GM21381 (cell line): Measurements from ENCODE around the gene CDHR2.

Source experiments
- ATAC-seq: cut with Tn5 transposase; IDR thresholded peaks from one replicate; pipeline ENCODE4 v1.9.1; 2021; ENCODE audit warnings: mild to moderate bottlenecking, moderate library complexity; ENCODE audit not compliant: unreplicated experiment

CDHR2 gene, protein sequence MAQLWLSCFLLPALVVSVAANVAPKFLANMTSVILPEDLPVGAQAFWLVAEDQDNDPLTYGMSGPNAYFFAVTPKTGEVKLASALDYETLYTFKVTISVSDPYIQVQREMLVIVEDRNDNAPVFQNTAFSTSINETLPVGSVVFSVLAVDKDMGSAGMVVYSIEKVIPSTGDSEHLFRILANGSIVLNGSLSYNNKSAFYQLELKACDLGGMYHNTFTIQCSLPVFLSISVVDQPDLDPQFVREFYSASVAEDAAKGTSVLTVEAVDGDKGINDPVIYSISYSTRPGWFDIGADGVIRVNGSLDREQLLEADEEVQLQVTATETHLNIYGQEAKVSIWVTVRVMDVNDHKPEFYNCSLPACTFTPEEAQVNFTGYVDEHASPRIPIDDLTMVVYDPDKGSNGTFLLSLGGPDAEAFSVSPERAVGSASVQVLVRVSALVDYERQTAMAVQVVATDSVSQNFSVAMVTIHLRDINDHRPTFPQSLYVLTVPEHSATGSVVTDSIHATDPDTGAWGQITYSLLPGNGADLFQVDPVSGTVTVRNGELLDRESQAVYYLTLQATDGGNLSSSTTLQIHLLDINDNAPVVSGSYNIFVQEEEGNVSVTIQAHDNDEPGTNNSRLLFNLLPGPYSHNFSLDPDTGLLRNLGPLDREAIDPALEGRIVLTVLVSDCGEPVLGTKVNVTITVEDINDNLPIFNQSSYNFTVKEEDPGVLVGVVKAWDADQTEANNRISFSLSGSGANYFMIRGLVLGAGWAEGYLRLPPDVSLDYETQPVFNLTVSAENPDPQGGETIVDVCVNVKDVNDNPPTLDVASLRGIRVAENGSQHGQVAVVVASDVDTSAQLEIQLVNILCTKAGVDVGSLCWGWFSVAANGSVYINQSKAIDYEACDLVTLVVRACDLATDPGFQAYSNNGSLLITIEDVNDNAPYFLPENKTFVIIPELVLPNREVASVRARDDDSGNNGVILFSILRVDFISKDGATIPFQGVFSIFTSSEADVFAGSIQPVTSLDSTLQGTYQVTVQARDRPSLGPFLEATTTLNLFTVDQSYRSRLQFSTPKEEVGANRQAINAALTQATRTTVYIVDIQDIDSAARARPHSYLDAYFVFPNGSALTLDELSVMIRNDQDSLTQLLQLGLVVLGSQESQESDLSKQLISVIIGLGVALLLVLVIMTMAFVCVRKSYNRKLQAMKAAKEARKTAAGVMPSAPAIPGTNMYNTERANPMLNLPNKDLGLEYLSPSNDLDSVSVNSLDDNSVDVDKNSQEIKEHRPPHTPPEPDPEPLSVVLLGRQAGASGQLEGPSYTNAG (N-terminal part only)

GRCh38 chr5:176548967-176549444, at the start of gene CDHR2:
CDHR2 (plus strand) TSS chr5:176549342; CDS start chr5:176565353, 16,011 bp downstream.
- ATAC-seq = no peak

DNA sequence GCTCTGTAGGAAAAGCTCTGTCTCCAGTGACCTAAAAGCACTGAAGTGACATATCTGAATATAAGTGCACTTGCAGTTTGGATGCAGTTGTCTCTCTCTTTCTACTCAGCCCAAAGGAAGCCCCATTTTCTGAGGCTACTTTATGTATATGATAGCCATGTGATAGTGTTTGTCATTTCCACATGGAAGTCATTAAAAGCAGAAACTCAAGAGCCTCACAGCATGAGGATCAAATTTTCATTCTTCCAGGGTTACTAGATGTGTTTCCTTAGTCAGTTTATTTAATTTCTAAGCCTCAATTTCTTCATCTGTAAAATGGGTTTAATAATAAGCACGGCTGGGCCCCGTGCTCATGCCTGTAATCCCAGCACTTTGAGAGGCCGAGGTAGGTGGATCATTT, 48.6 kb upstream of the CDHR2 start:
- ATAC-seq = no peak

DNA sequence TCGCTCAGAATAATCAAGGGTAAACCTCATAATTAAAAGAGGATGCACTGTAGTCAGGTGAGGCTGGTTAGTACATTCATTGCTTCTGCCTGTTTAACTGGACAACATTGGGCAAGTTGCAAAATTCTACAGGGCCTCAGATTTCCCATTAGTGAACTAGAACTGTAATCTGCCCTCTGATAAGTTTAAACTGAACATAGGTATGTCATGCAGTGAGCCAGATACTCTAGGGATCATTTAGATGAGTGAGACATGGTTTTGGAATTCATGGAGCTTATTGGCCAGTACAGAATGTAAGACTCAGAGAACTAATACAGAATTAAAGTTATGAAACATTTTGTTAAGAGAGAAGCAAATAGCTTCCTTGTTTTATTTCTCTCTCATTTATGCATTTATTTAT, 47.8 kb upstream of the CDHR2 start:
- no peak for ATAC-seq

GRCh38 chr5:176503496-176503895, 45.6 kb upstream of the CDHR2 start:
- no peak for ATAC-seq

DNA sequence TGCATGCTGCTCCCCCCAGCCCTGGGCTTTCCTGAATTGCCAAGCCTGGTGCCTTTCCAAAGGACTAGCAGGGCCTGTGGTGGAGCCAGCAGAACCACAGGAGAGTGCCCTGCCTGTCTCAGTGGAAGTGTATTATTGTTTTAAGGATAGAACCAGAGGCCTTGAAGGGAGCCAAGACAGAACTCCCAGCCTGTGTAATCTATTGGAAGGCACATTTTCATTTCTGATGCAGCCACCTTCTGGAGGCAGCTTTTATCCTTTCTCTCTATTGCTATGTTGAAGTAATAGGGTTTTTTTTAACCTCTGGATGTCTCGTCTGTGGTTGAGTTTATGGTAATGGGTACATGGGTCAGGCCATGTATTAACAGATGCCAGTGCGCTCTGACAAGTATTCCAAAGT, 41.2 kb upstream of the CDHR2 start:
- ATAC-seq = no peak

- no peak for ATAC-seq
Observed at GRCh38 chr5:176508603-176509002, 40.5 kb upstream of the CDHR2 start.

GRCh38 chr5:176513788-176514187, 35.4 kb upstream of the CDHR2 start:
- ATAC-seq = no peak

- ATAC-seq = no peak
Observed at GRCh38 chr5:176514244-176514950, 34.7 kb upstream of the CDHR2 start.

DNA sequence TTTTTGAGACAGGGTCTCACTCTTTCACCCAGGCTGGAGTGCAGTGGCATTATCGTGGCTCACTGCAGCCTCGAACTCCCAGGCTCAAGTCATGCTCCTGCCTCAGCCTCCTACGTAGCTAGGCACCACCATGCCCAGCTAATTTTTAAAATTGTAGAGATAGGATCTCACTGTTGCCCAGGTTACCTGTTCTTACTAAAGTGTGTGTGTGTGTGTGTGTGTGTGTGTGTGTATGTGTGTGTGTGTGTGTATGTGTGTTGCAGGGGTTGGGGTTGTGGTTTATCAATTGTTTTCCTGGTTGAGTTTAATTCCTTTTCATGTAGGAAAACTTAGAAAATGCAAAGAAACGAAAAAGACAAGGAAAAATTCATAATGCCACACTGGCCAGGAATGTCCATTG, 33.7 kb upstream of the CDHR2 start:
- no peak for ATAC-seq

DNA sequence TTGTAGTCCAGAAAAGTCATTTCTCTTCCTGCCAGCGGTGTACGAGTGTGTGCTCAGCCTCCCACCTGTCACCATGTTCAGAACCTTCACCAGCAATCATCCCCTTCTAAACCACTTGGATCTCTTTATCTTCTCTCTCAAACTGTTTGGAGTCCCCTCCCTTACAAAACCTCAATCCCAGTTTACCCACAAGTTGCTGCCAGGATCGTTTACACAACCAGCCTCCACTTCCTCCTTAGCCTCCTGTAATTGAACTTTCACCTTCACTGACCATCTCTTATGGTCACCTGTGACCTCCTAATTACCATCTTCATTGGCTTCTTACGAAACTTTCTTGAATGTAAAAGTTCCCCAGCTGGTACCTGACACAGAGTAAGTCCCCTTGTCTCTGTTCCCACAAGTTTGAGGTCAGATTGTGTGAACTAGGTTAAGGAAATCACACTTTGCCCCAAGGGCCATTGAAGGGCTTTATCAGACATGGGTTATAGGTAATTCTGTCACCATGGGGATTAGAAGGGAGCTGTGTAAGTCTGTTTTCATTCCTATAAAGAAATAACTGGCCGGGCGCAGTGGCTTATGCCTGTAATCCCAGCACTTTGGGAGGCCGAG, 32.0 kb upstream of the CDHR2 start:
- ATAC-seq = no peak

- ATAC-seq = no peak
Observed at GRCh38 chr5:176519810-176520720, 29.1 kb upstream of the CDHR2 start.

GRCh38 chr5:176521286-176521685, 27.9 kb upstream of the CDHR2 start:
- no peak for ATAC-seq

GRCh38 chr5:176521699-176522263, 27.4 kb upstream of the CDHR2 start:
- ATAC-seq = no peak

DNA sequence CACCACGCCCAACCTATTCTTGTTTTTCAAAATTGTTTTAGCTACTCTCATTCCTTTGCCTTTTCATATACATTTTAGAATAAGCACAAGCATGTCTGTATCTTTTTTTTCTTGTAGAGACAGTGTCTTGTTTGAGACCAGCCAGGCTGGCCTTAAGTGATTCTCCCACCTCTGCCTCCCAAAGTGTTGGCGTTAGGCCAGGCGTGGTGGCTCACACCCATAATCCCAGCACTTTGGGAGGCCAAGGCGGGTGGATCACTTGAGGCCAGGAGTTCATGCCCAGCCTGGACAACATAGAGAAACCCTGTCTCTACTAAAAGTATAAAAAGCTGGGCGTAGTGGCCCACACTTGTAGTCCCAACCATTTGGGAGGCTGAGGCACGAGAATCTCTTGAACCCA, 25.0 kb upstream of the CDHR2 start:
- no peak for ATAC-seq

- no peak for ATAC-seq
Observed at GRCh38 chr5:176524987-176525386, 24.2 kb upstream of the CDHR2 start.

DNA sequence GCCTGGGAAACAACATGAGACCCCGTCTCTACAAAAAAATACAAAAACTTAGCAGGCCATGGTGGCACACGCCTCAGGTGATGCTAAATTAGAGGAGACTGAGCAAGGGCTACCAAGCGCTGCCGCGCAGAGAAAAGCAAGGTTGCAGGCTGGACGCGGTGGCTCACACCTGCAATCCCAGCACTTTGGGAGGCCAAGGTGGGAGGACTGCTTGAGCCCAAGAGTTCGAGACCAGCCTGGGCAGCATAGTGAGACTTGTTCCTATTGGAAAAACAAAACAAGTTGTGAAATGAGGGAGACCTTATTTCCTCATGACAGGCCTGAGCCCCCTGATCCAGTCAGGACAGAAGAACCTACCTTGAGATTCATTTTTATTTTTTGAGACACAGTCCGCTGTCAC, 23.5 kb upstream of the CDHR2 start:
- no peak for ATAC-seq

DNA sequence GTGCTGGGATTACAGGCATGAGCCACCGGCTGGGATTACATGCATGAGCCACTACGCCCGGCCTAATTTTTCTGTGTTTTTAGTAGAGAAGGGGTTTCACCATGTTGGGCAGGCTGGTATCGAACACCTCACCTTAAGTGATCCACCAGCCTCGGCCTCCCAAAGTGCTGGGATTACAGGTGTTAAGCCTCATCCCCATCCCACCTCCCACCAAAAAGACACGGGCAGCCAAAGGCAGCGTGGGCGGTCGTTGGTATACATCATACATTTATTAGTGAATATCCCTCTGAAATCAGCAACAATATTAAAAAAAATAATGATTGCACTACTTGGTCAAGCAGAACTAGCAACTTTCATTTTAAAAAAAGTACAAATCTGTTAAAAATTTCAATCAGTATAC, 22.7 kb upstream of the CDHR2 start:
- no peak for ATAC-seq
